Mucosa of descending colon (tissue), 3 donors: ENCODE results near the gene DMKN. TPM values are rescaled to one million over a fixed set of nuclear protein-coding genes. Genes with fewer than 3 reads are reported as not detected.

Source experiments
- ATAC-seq: fragments of 200-7000 bp; cut with Tn5 transposase; one replicate; pipeline ENCODE4 v1.9.1; 2020; ENCODE audit warnings: mild to moderate bottlenecking, moderate library complexity
- DNase-seq, 3 donors: peaks; one replicate each; pipeline ENCODE4 v3.0.0-alpha.2; 2020
- H3K36me3 ChIP-seq: fragments of 200-600 bp; one replicate; pipeline ENCODE4 v1.8.0; 2021; ENCODE audit warnings: low read depth, mild to moderate bottlenecking
- H3K4me1 ChIP-seq: fragments of 200-600 bp; one replicate; pipeline ENCODE4 v1.8.0; 2021; ENCODE audit warnings: low read depth, mild to moderate bottlenecking
- H3K4me3 ChIP-seq: fragments of 200-600 bp; one replicate; pipeline ENCODE4 v1.8.0; 2021; ENCODE audit warnings: mild to moderate bottlenecking
- H3K9me3 ChIP-seq: fragments of 200-600 bp; one replicate; pipeline ENCODE4 v1.8.0; 2021; ENCODE audit warnings: mild to moderate bottlenecking
- CTCF ChIP-seq: fragments of 200-600 bp; IDR thresholded peaks from one replicate; pipeline ENCODE4 v1.8.0; 2022; ENCODE audit warnings: antibody characterized with exemption, mild to moderate bottlenecking
- intact Hi-C, 2 donors: fragments of 100-400 bp; cut with DNase I in 1 of 2; cut with micrococcal nuclease in 1 of 2; formaldehyde crosslinking; loops; one replicate each; pipeline versions ENCODE4 v1.11.0 to v1.11.1; 2022; cut with DNase I, micrococcal nuclease
- total RNA-seq, 3 donors: library from RNA; stranded (reverse); fragmentation: NEBNext Ultra II Directional in 2 of 3; extraction: Animal tissue kit (Norgen Biotek cat#: 25700) in 2 of 3; gene quantifications; one replicate each; pipeline versions ENCODE4 v1.2.1 to v1.2.4, GENCODE V29; 2021 to 2023
- donor health status: DM: no; HTN: no; CAD: no; lungs with moderate emphysema.
- donor health status: DM: no; HTN: no; CAD: no.
- donor health status: DM: no; HTN: yes; CAD: no.

DMKN gene
- total RNA-seq, 3 donors from 2014 or later, result 8.2 to 14.3 (median 10.7) TPM

DNA sequence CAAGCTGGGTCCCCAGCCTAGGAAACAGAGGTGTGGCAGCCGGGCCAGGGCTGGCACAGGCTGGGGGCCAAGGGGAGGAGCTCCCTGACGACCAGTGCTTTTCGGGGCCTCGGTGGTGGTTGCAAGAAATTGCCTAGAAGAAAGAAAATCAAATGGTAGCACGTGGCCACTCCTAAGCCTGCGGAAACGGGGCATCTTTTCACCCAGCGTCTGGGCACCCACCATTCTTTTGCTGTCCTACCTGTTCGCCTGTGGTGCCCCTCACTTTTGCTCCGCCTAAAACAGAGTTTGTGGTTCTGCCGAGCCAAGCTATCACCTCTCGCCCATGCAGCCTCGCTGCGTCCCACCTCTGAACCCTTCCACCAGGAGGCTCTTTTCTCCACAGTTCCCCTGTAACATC, 16.0 kb downstream of the DMKN start:
- no peak for DNase-seq
- no peak for TF ChIP-seq CTCF
- Histone ChIP-seq H3K36me3 (no peaks in the 10 kb centered on the region), H3K9me3 (no peaks in the 10 kb centered on the region), H3K4me3 (no peak overlapping the region), H3K4me1 (peaks cover 6% of the 10 kb centered on the region)
- no peak for ATAC-seq
- intact Hi-C loops, result loop anchor here in 1 of 2 donors (10.0 kb wide), 1 partner anchor 143 kb away; the partner anchor contains the start of gene FFAR3

DNA sequence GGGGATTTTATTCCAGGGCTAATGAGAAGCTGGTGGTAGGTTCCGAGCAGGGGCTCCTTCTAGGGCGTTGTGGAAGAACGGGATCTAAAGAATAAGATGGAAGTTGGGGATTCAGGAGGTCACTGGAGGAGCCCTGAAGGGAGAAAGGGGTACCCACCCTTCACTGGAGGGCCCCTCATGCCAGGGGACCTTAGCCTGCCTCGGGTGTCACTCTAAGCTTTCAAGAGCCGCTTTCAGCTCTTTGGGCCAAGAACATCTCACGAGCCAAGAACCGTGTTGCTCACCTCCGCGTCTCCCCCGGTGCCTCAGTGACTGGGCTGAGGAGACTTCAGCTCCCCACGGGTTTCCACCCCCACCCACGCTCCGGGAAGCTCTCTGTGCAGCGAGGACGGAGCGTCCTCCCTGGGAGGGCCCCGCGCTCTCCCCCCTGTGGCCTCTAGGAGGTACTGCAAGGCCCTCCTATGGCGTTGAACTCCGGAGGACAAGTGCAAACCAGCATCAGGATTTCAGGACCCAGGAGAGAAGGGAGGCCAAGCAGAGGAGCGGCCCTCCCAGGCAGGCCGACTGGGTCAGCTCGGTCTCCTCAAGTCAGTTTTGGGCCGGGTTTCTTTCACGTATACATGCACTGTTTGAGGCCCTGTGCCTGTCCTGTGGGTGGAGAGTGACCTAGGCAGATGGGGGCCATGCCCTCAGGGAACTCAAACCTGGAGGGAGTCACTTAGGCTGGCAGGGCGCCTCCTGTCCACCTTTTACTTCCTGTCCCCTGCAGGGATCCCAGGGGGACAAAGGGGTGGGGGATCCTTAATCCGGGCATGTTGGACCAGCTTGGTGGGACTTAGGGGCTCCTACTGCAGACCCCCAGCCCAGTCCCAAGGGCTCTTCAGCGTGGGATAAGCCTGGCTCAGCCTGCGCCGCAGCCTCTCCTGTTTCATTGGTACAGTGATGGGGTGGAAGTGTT, 18.1 kb downstream of the DMKN start:
- intact Hi-C loops, result loop anchor here in 1 of 2 donors (10.0 kb wide), 1 partner anchor 141 kb away; the partner anchor contains the start of gene FFAR3
- no peaks in the 10 kb centered on the region for H3K36me3 ChIP-seq
- peaks cover 6% of the 10 kb centered on the region for H3K4me1 ChIP-seq
- H3K9me3 ChIP-seq, result no peaks in the 10 kb centered on the region
- no peak overlapping the region for H3K4me3 ChIP-seq
- peak; percentile 99 for TF ChIP-seq CTCF
- DNase-seq (peak; percentile 57 to 70 (median 69)), ATAC-seq (peak; percentile 98)

GRCh38 chr19:35493971-35494370, 19.5 kb downstream of the DMKN start:
- intact Hi-C loops, result loop anchor here in 1 of 2 donors (10.0 kb wide), 1 partner anchor 139 kb away; the partner anchor contains the start of gene FFAR3
- Histone ChIP-seq H3K9me3 (no peaks in the 10 kb centered on the region), H3K4me3 (no peak overlapping the region), H3K36me3 (no peaks in the 10 kb centered on the region), H3K4me1 (peaks cover 6% of the 10 kb centered on the region)
- TF ChIP-seq CTCF, result no peak
- no peak for DNase-seq
- ATAC-seq, result no peak

GRCh38 chr19:35491836-35492360, 21.6 kb downstream of the DMKN start:
- Histone ChIP-seq H3K36me3 (no peaks in the 10 kb centered on the region), H3K9me3 (no peaks in the 10 kb centered on the region), H3K4me3 (no peak overlapping the region), H3K4me1 (peaks cover 6% of the 10 kb centered on the region)
- TF ChIP-seq CTCF, result no peak
- ATAC-seq, result no peak
- intact Hi-C loops, result loop anchor here in 1 of 2 donors (10.0 kb wide), 1 partner anchor 137 kb away; the partner anchor contains the start of gene FFAR3
- DNase-seq, result no peak

GRCh38 chr19:35490364-35490763, 23.1 kb downstream of the DMKN start, which contains the start of gene KRTDAP:
KRTDAP (minus strand) TSS chr19:35490464; CDS start chr19:35490442, 22 bp downstream.
- DNase-seq, result no peak
- ATAC-seq, result no peak

More at GRCh38 chr19:35490364-35490763, 23.1 kb downstream of the DMKN start, which contains the start of gene KRTDAP:
- intact Hi-C loops, result loop anchor here in 1 of 2 donors (10.0 kb wide), 1 partner anchor 136 kb away; the partner anchor contains the start of gene FFAR3
- Histone ChIP-seq H3K4me1 (peaks cover 8% of the 10 kb centered on the region), H3K9me3 (no peaks in the 10 kb centered on the region), H3K36me3 (no peaks in the 10 kb centered on the region), H3K4me3 (no peak within 1 kb of the TSS)
- TF ChIP-seq CTCF, result no peak
